HG03342 (cell line): ENCODE results near the gene DNAJC15.

Experiments
- ATAC-seq: cut with Tn5 transposase; IDR thresholded peaks from one replicate; pipeline ENCODE4 v1.9.1; 2021; ENCODE audit warnings: mild to moderate bottlenecking, moderate library complexity; ENCODE audit not compliant: unreplicated experiment

The DNAJC15 gene

DNA sequence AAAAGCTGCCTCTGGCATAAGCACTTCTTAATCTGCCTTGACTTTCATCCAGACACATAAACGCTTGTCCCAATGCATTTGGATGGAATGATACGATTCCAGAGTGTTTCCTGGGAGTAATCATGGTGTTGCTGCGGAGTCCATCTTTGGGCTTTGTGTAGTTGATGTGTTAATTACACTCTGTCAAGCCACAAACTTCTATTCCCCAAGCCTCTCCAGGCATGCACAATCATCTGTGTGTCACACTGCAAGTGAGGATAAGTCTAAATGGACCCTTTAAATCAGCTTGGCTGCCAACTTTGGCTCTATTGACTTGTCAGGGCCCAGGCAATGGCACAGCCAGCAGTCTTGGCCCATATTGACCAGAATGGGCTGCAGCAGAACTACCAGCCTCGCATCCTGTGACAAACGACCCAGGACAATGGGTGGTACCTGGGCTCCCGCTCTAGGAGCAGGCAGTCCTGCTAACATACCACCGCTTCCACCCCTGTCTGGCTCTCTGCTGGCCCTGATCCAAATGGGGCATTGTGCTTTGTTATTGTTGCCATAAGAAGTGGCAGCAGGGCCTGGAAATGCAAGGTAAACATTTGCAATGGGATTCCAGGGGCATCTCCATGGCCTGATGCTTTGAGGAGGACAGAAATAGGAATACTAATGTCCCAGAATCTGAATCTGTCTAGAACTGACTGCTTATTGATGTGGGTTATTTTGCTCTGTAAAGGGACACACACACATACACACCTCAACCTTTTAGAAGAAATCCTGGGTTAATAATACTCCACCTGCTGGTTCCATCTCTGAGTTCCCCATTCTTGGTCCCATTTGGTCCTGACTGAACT, 127.2 kb downstream of the DNAJC15 start:
- no peak for ATAC-seq

- ATAC-seq = no peak
Measured at GRCh38 chr13:43153436-43154090, 130.2 kb downstream of the DNAJC15 start.

GRCh38 chr13:43154156-43154651, 130.8 kb downstream of the DNAJC15 start:
- no peak for ATAC-seq

GRCh38 chr13:43154839-43155238, 131.5 kb downstream of the DNAJC15 start:
- ATAC-seq = no peak

DNA sequence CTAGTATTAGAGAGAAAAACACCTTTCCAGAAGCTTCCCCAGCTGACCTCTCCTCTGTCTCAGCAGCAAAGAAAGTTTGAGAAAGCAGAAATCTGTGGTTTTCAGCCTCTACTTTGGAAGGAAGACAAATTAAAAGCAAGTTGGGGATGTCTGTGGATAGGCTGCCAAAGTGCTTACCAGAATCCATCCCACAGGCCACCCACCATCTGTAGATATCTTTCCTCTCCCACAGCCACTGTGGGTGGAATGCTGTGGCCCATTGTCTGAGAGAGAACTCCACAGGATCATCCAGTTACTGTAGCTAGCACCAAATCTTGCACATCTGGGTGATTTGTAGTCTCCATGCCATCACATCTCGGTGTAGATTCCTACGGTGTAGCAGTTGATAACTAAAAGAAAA, 133.5 kb downstream of the DNAJC15 start:
- ATAC-seq = no peak

DNA sequence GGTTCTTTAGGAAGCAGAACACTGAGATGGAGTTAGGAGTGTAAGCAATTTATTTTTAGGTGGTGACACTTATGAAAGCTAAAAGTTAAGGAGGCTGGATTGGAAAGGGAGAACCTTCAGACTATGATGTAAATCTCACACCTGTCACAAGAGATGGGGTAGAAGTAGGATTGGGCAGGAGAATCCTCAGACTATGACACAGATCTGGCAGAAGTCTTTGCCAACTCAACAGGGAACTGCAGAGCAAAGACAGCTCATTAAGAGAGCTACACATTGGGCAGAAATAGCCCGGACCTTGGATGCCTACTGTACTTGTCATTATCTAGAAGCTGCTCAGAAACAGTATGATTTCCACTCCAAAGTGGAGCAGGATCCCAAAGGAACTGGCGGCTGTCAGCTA, 134.4 kb downstream of the DNAJC15 start:
- no peak for ATAC-seq

- ATAC-seq = no peak
Measured at GRCh38 chr13:43158516-43158915, 135.1 kb downstream of the DNAJC15 start.

- ATAC-seq = no peak
Measured at GRCh38 chr13:43159026-43159461, 135.7 kb downstream of the DNAJC15 start.
